GM06990 (cell line): Measurements from ENCODE around the gene HBZ.

Experiments used
- DNase-seq: peaks from one replicate; pipeline ENCODE4 v3.0.0-alpha.2; 2011; ENCODE audit not compliant: insufficient read length; ENCODE audit errors: extremely low read depth
- H3K27me3 ChIP-seq: replicated peaks from 2 replicates; pipeline ENCODE4 v1.6.0; 2011; ENCODE audit warnings: low read length; ENCODE audit not compliant: control insufficient read depth, insufficient read depth
- H3K36me3 ChIP-seq: 2 replicates; pipeline ENCODE4 v1.5.1; 2011; ENCODE audit warnings: low read length; ENCODE audit not compliant: control insufficient read depth, insufficient read depth
- H3K4me3 ChIP-seq: replicated peaks from 2 replicates; pipeline ENCODE4 v1.5.1; 2011; ENCODE audit warnings: low read depth, mild to moderate bottlenecking, control low read depth, low read length
- TF ChIP-seq, protein P1 (sequence below): IDR thresholded peaks from 2 replicates; pipeline ENCODE4 v1.5.1; 2011; ENCODE audit warnings: low read length, control low read depth, mild to moderate bottlenecking, inconsistent platforms; ENCODE audit not compliant: insufficient read depth, poor library complexity, severe bottlenecking

Gene HBZ

DNA sequence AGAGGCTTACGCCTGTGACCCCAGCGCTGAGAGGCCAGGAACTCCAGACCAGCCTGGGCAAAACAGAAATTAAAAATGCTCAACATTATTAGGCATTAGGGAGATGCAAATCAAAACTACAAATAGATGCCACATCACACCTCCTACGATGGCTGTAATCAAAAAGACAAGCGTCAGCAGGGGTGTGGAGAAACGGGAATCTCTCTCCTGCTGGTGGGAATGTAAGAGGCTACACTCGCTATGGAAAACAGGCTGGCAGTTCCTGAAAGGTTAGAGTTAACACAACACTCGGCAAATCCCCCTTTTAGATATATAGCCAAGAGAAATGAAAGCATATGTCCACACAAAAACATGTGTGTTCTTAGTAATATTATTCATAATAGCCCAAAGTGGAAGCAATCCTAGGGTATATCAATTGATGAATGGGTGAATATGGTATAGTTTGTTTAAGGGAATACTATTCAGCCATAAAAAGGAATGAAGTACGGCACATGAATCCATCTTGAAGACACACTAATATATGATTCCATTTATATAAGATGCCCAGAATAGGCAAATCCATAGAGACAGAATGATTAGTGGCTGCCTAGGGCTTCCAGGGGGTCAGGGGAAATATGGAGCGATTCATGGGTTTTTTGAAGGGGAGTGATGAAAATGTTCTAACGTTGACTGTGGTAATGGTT is 12.1 kb upstream of the HBZ start:
- no peak for DNase-seq
- no peak overlapping the region for H3K4me3 ChIP-seq
- H3K27me3 ChIP-seq, result no peaks in the 10 kb centered on the region
- TF ChIP-seq, protein P1, sequence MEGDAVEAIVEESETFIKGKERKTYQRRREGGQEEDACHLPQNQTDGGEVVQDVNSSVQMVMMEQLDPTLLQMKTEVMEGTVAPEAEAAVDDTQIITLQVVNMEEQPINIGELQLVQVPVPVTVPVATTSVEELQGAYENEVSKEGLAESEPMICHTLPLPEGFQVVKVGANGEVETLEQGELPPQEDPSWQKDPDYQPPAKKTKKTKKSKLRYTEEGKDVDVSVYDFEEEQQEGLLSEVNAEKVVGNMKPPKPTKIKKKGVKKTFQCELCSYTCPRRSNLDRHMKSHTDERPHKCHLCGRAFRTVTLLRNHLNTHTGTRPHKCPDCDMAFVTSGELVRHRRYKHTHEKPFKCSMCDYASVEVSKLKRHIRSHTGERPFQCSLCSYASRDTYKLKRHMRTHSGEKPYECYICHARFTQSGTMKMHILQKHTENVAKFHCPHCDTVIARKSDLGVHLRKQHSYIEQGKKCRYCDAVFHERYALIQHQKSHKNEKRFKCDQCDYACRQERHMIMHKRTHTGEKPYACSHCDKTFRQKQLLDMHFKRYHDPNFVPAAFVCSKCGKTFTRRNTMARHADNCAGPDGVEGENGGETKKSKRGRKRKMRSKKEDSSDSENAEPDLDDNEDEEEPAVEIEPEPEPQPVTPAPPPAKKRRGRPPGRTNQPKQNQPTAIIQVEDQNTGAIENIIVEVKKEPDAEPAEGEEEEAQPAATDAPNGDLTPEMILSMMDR, result no peak
- H3K36me3 ChIP-seq, result no peaks in the 10 kb centered on the region

DNA sequence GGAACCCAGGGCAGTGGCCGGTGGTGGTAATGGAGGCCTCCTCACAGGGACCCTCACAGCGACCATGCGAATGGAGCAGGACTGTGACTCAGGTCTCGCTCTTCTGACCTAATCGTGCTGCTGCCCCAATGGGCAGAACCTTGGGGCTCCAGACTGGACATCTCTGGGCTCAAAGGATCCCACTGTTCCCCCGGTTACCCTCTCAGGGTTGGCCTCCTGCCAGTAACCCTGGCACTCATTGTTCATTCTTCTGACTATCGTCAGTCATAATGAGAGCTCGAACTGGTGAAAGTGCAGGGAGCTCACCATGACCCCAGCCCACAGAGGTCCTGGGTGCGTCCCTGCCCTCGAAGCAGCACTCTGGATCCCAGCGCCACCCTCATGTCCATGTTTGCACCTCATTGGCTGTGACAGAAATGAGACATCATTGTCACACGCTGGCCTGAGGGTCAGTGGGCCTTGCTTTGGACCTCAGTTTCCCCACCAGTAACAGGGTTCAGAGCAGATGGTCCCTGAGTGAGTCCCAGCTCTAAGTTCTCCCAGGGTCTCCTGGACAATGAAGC is 10.0 kb upstream of the HBZ start:
- DNase-seq, result no peak
- Histone ChIP-seq H3K36me3 (no peaks in the 10 kb centered on the region), H3K27me3 (no peaks in the 10 kb centered on the region), H3K4me3 (no peak overlapping the region)
- TF ChIP-seq, protein P1, result no peak

DNA sequence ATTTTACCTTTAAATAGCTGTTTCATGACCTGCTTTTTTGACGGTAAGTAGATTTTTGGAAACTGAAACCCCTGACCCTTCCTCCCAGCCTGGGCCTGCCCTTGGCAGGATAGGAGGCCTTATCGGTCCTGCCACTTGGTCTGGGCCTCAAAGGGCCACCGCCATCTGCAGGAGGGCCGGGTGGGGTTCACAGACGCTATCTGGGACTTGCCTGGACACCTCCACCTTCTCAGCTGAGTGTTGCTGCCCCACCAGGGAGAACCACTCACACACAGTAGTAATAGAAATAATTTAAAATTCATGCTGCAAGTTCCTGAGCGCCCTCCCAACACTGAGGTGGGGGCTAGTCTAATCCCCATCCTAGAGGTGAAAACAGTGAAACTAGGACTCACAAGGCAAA is 9.4 kb upstream of the HBZ start:
- Histone ChIP-seq H3K4me3 (no peak overlapping the region), H3K27me3 (no peaks in the 10 kb centered on the region), H3K36me3 (no peaks in the 10 kb centered on the region)
- TF ChIP-seq, protein P1, result no peak
- DNase-seq, result no peak

DNA sequence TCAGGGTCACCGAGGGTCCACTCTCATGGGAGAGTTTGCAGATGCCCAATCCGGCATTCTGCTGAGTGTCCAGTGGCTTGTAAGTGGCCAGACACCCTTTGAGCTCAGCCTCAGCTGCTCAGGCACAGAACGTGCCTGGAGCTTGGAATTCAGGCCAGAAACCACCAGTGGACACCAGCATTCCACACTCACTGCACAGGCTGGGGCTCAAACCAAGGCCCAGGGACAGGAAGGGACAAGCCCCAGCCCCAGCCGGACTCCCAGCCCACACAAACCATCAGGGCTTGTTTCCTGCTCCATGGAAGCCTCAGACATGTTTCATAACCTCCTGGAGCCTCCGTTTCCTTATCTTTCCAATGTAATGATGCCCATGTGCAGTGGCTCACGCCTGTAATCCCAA is 9.0 kb upstream of the HBZ start:
- Histone ChIP-seq H3K27me3 (no peaks in the 10 kb centered on the region), H3K36me3 (no peaks in the 10 kb centered on the region), H3K4me3 (no peak overlapping the region)
- DNase-seq, result no peak
- TF ChIP-seq, protein P1, result no peak

DNA sequence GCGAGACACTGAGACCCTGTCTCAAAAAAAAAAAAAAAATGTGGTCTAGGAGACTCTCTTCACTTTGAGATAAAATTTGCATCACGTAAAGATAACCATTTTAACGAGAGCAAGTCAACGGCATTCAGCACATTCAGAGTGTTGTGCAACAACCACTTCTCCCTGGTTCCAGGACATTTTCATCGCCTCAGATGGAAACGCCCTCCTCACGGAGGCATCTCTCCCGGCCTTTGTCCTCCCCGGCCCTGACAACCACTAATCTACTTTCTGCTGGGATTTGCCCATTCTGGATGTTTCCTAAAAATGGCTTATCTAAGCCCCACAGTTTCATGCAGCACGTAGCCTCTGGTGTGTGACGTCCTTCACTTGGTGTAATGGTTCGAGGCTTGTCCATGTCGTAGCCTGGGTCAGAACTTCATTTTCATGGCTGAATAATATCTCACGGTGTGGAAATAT is 7.6 kb upstream of the HBZ start:
- TF ChIP-seq, protein P1, result no peak
- DNase-seq, result no peak
- Histone ChIP-seq H3K36me3 (no peaks in the 10 kb centered on the region), H3K4me3 (no peak overlapping the region), H3K27me3 (no peaks in the 10 kb centered on the region)
